ENCODE measurements around the gene NIP7.
A peak's percentile ranks its signal among the peaks of the same experiment; 100 is the strongest.

Gene NIP7

GRCh38 chr16:69319381-69319780, 20.2 kb upstream of the NIP7 start:
- no peak for DNase-seq

GRCh38 chr16:69319826-69320739, 19.5 kb upstream of the NIP7 start:
- DNase-seq = no peak

- no peak for DNase-seq
Measured at GRCh38 chr16:69320740-69321073, 18.9 kb upstream of the NIP7 start.

- DNase-seq = no peak
Measured at GRCh38 chr16:69321080-69321479, 18.5 kb upstream of the NIP7 start.

GRCh38 chr16:69322343-69322742, 17.2 kb upstream of the NIP7 start:
- no peak for DNase-seq

GRCh38 chr16:69323415-69323814, 16.2 kb upstream of the NIP7 start:
- no peak for DNase-seq

- peak; percentile 24 for DNase-seq
Measured at GRCh38 chr16:69324013-69324531, 15.5 kb upstream of the NIP7 start.

GRCh38 chr16:69324585-69325253, 14.9 kb upstream of the NIP7 start:
- DNase-seq = no peak

GRCh38 chr16:69325784-69326171, 13.8 kb upstream of the NIP7 start:
- no peak for DNase-seq

- DNase-seq = no peak
Measured at GRCh38 chr16:69326172-69326873, 13.2 kb upstream of the NIP7 start.

- no peak for DNase-seq
Measured at GRCh38 chr16:69327585-69328310, 11.8 kb upstream of the NIP7 start.

GRCh38 chr16:69328854-69329316, 10.7 kb upstream of the NIP7 start:
- DNase-seq = no peak

- peak; percentile 52 for DNase-seq
Measured at GRCh38 chr16:69329369-69330285, 9.9 kb upstream of the NIP7 start.

- peak; percentile 96 for DNase-seq
Measured at GRCh38 chr16:69330286-69331109, 9.1 kb upstream of the NIP7 start, which contains the start of gene PDF. Gene PDF, minus strand, starts transcription at chr16:69330588. Its CDS starts 18 bp downstream, at chr16:69330570.

- DNase-seq = no peak
Measured at GRCh38 chr16:69334696-69335095, 4.9 kb upstream of the NIP7 start.

GRCh38 chr16:69338557-69339288, 849 bp upstream of the NIP7 start:
- DNase-seq = no peak

GRCh38 chr16:69340095-69340644, 598 bp downstream of the NIP7 start:
- no peak for DNase-seq

GRCh38 chr16:69344171-69344570, 4.6 kb downstream of the NIP7 start:
- DNase-seq = no peak

- no peak for DNase-seq
Measured at GRCh38 chr16:69345923-69346322, 6.4 kb downstream of the NIP7 start.

Measured in OCI-M1 (cell line).